Loucy (cell line): ENCODE data around the gene MEGF6.

Experiments
- H2AFZ ChIP-seq: fragments of 200-600 bp; sonication (generic); 2 replicates; pipeline ENCODE4 v1.6.0; 2016; ENCODE audit warnings: antibody characterized with exemption, mild to moderate bottlenecking, low read length, moderate library complexity
- H3F3A ChIP-seq: fragments of 200-600 bp; 2 replicates; pipeline ENCODE4 v1.6.0; 2016; ENCODE audit warnings: antibody characterized with exemption, low read depth, mild to moderate bottlenecking
- H3K27me3 ChIP-seq: fragments of 200-600 bp; sonication (generic); 2 replicates; pipeline ENCODE4 v1.6.1; 2014; ENCODE audit warnings: low read length, mild to moderate bottlenecking; ENCODE audit not compliant: insufficient read depth, poor library complexity, severe bottlenecking
- H3K36me3 ChIP-seq: fragments of 200-600 bp; sonication (generic); 2 replicates; pipeline ENCODE4 v1.6.1; 2016; ENCODE audit warnings: low read length; ENCODE audit not compliant: insufficient read depth
- H3K4me1 ChIP-seq: fragments of 200-600 bp; sonication (generic); 2 replicates; pipeline ENCODE4 v1.5.1; 2014; ENCODE audit warnings: low read length, mild to moderate bottlenecking; ENCODE audit not compliant: insufficient read depth, poor library complexity, severe bottlenecking
- H3K4me2 ChIP-seq: fragments of 200-600 bp; sonication (generic); 2 replicates; pipeline ENCODE4 v1.6.0; 2014; ENCODE audit warnings: antibody characterized with exemption, low read length, low read depth, mild to moderate bottlenecking; ENCODE audit not compliant: poor library complexity, severe bottlenecking
- H3K4me3 ChIP-seq: fragments of 200-600 bp; sonication (generic); 2 replicates; pipeline ENCODE4 v1.5.1; 2014; ENCODE audit warnings: low read length, mild to moderate bottlenecking, mixed read lengths; ENCODE audit not compliant: poor library complexity, severe bottlenecking
- H3K79me2 ChIP-seq: fragments of 200-600 bp; sonication (generic); 2 replicates; pipeline ENCODE4 v1.6.1; 2014; ENCODE audit warnings: low read length; ENCODE audit not compliant: insufficient read depth
- H3K9ac ChIP-seq: fragments of 200-600 bp; sonication (generic); 2 replicates; pipeline ENCODE4 v1.6.0; 2014; ENCODE audit warnings: mild to moderate bottlenecking, low read depth, low read length, moderate library complexity; ENCODE audit not compliant: poor library complexity, severe bottlenecking
- H3K9me2 ChIP-seq: fragments of 200-600 bp; sonication (generic); replicated peaks from 2 replicates; pipeline ENCODE4 v1.6.1; 2016; ENCODE audit warnings: low read depth, low read length, mixed read lengths
- H3K9me3 ChIP-seq: fragments of 200-600 bp; sonication (generic); 2 replicates; pipeline ENCODE4 v1.6.1; 2014; ENCODE audit warnings: mild to moderate bottlenecking, antibody characterized with exemption, low read length, low read depth; ENCODE audit not compliant: insufficient read depth
- H4K20me1 ChIP-seq: fragments of 200-600 bp; sonication (generic); 2 replicates; pipeline ENCODE4 v1.6.0; 2014; ENCODE audit warnings: antibody characterized with exemption, low read length, mild to moderate bottlenecking; ENCODE audit not compliant: insufficient read depth, poor library complexity, severe bottlenecking
- CTCF ChIP-seq: fragments of 200-600 bp; sonication (generic); conservative IDR thresholded peaks from 2 replicates; pipeline ENCODE4 v1.5.1; 2014; ENCODE audit warnings: mild to moderate bottlenecking, antibody characterized with exemption, low read length
- EZH2phosphoT487 ChIP-seq: fragments of 200-600 bp; IDR thresholded peaks from 2 replicates; pipeline ENCODE4 v1.6.1; 2018; ENCODE audit warnings: antibody characterized with exemption, mild to moderate bottlenecking, moderate library complexity, borderline replicate concordance

Gene MEGF6

GRCh38 chr1:3634059-3634800 lies 22.9 kb upstream of the MEGF6 start:
- no peak overlapping the region for H3K4me3 ChIP-seq
- no peaks in the 10 kb centered on the region for H3F3A ChIP-seq
- H3K36me3 ChIP-seq, result peaks cover 55% of the 10 kb centered on the region; the same call in 1 of the 2 replicates
- no peaks in the 10 kb centered on the region for H4K20me1 ChIP-seq
- H3K4me1 ChIP-seq, result no peaks in the 10 kb centered on the region
- H3K9me3 ChIP-seq, result no peaks in the 10 kb centered on the region
- H3K27me3 ChIP-seq, result no peaks in the 10 kb centered on the region
- no peak overlapping the region for H2AFZ ChIP-seq
- H3K9me2 ChIP-seq, result no peaks in the 10 kb centered on the region
- TF ChIP-seq CTCF, result no peak
- no peak for TF ChIP-seq EZH2phosphoT487
- no peaks in the 10 kb centered on the region for H3K79me2 ChIP-seq
- H3K9ac ChIP-seq, result no peak overlapping the region
- H3K4me2 ChIP-seq, result no peak overlapping the region

- Histone ChIP-seq H3K9me2 (no peaks in the 10 kb centered on the region), H3K4me1 (no peaks in the 10 kb centered on the region), H3K9me3 (no peaks in the 10 kb centered on the region), H3K79me2 (no peaks in the 10 kb centered on the region), H3K9ac (no peak overlapping the region), H3F3A (no peaks in the 10 kb centered on the region), H3K4me3 (no peak overlapping the region), H2AFZ (no peak overlapping the region), H3K36me3 (peaks cover 54% of the 10 kb centered on the region; the same call in 1 of the 2 replicates), H4K20me1 (no peaks in the 10 kb centered on the region), H3K4me2 (no peak overlapping the region), H3K27me3 (no peaks in the 10 kb centered on the region)
- TF ChIP-seq CTCF (no peak), EZH2phosphoT487 (no peak)
Measured at GRCh38 chr1:3633344-3634058, 22.2 kb upstream of the MEGF6 start.

GRCh38 chr1:3632716-3633343 lies 21.5 kb upstream of the MEGF6 start:
- H3F3A ChIP-seq, result no peaks in the 10 kb centered on the region
- H3K9me3 ChIP-seq, result no peaks in the 10 kb centered on the region
- no peaks in the 10 kb centered on the region for H3K27me3 ChIP-seq
- H3K4me2 ChIP-seq, result no peak overlapping the region
- no peaks in the 10 kb centered on the region for H4K20me1 ChIP-seq
- peaks cover 48% of the 10 kb centered on the region; the same call in 1 of the 2 replicates for H3K36me3 ChIP-seq
- H2AFZ ChIP-seq, result no peak overlapping the region
- H3K9ac ChIP-seq, result no peak overlapping the region
- H3K4me3 ChIP-seq, result no peak overlapping the region
- no peaks in the 10 kb centered on the region for H3K79me2 ChIP-seq
- H3K9me2 ChIP-seq, result no peaks in the 10 kb centered on the region
- H3K4me1 ChIP-seq, result no peaks in the 10 kb centered on the region
- no peak for TF ChIP-seq CTCF
- TF ChIP-seq EZH2phosphoT487, result no peak
